HG03439 (cell line): Measurements from ENCODE around the gene NXPE4.
"Not testable (repeated sequence)": the region's sequence is repeated elsewhere in the genome, so short reads cannot be mapped to it uniquely, and the experiment has no call there.

Source experiments
- ATAC-seq: cut with Tn5 transposase; IDR thresholded peaks from one replicate; pipeline ENCODE4 v1.9.1; 2021; ENCODE audit warnings: mild to moderate bottlenecking, moderate library complexity; ENCODE audit not compliant: unreplicated experiment

NXPE4 gene

DNA sequence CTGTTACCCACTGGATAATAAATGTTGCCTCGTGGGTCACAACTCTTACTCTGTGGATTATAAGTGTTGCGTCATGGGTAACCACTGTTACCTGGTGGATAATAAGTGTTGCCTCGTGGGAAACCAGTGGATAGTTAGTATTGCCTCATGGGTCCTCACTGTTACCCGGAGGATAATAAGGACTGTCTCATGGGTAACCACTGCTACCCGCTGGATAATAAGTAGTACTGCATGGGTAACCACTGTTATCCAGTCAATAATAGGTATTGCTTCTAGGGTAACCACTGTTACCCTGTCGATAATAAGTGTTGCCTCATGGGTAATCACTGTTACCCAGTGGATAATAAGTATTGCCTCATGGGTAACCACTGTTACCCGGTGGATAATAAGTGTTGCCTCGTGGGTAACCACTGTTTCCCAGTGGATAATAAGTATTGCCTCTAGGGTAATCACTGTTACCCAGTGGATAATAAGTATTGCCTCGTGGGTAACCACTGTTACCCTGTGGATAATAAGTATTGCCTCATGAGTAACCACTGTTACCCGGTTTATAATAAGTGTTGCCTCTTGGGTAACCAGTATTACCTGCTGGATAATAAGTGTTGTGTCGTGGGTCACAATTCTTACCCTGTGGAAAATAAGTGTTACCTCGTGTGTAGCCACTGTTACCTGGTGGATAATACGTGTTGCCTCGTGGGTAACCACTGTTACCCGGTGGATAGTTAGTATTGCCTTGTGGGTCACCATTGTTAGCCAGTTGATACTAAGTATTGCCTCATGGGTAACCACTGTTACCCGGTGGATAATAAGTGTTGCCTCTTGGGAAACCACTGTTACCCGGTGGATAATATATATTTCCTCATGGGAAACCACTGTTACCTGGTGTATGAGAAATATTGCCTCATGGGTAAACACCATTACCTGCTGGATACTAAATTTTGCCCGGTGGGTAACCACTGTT lies 15.7 kb upstream of the NXPE4 start:
- no peak for ATAC-seq

DNA sequence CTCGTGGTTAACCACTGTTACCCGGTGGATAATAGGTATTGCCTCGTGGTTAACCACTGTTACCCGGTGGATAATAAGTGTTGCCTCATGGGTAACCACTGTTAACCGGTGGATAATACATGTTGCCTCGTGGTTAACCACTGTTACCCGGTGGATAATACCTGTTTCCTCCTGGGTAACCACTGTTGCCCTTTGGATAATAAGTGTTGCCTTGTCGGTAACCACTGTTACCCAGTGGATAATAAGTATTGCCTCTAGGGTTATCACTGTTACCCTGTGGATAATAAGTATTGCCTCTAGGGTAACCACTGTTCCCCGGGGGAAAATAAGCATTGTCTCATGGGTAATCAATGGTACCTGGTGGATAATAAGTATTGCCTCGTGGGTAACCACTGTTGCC lies 15.0 kb upstream of the NXPE4 start:
- ATAC-seq = no peak

DNA sequence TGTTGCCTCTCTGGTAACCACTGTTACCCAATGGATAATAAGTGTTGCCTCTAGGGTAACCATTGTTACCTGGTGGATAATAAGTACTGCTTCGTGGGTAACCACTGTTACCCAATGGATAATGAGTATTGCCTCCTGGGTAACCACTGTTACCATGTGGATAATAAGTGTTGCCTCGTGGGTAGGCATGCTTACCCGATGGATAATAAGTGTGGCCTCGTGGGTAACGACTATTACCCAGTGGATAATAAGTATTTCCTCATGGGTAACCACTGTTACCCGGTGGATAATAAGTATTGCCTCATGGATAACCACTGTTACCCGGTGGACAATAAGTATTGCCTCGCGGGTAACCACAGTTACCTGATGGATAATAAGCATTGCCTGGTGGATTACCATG lies 13.8 kb upstream of the NXPE4 start:
- ATAC-seq = no peak

DNA sequence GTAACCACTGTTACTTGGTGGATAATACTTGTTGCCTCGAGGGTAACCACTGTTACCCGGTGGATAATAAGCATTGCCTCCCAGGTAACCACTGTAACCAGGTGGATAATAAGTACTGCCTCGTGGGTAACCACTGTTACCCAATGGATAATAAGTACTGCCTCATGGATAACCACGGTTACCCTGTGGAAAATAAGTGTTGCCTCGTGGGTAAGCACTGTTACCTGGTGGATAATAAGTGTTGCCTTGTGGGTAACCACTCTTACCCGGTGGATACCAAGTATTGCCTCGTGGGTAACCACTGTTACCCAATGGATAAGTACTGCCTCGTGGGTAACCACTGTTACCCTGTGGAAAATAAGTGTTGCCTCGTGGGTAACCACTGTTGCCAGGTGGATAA lies 13.0 kb upstream of the NXPE4 start:
- not testable (repeated sequence) for ATAC-seq

DNA sequence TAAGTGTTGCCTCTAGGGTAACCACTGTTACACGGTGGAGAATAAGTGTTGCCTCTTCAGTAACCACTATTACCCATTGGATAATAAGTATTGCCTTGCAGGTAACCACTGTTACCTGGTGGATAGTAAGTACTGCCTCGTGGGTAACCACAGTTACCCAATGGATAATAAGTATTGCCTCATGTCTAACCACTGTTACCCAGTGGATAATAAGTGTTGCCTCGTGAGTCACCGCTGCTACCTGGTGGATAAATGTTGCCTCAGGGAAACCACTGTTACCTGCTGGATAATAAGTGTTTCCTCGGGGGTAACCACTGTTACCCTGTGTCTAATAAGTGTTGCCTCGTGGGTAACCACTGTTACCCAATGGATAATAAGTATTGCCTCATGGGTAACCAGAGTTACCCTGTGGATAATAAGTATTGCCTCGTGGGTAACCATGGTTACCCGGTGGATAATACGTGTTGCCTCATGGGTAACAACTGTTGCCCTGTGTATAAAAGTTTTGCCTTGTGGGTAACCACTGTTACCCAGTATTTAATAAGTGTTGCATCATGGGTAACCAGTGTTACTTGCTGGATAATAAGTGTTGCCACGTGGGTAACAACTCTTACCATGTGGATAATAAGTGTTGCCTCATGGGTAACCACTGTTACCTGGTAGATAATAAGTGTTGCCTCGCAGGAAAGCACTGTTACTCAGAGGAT lies 12.3 kb upstream of the NXPE4 start:
- ATAC-seq = no peak

DNA sequence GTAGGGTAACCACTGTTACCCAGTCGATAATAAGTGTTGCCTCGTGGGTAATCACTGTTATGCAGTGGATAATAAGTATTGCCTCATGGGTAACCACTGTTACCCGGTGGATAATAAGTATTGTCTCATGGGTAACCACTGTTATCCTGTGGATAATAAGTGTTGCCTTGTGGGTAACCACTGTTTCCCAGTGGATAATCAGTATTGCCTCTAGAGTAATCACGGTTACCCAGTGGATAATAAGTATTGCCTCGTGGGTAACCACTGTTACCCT lies 11.2 kb upstream of the NXPE4 start:
- ATAC-seq = not testable (repeated sequence)

DNA sequence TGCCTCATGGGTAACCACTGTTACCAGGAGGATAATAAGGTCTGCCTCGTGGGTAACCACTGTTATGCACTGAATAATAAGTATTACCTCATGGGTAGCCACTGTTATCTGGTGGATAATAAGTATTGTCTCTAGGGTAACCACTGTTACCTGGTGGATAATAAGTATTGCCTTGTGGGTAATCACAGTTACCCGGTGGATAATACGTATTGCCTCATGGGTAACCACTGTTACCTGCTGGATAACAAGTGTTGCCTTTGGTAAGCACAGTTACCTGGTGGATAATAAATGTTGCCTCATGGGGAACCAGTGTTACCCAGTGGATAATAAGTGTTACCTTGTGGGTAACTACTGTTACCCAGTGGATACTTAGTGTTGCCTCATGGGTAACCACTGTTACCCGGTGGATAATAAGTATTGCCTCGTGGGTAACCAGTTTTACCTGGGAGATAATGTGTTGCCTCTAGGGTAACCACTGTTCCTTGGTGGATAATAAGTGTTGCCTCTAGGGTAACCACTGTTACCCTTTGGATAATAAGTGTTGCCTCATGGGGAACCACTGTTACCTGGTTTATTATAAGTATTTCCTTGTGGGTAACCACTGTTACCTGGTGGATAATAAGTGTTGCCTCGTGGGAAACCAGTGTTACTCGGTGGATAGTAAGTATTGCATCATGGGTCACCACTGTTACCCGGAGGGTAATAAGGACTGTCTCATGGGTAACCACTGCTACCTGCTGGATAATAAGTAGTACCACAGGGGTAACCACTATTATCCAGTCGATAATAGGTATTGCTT lies 10.6 kb upstream of the NXPE4 start:
- ATAC-seq = no peak

DNA sequence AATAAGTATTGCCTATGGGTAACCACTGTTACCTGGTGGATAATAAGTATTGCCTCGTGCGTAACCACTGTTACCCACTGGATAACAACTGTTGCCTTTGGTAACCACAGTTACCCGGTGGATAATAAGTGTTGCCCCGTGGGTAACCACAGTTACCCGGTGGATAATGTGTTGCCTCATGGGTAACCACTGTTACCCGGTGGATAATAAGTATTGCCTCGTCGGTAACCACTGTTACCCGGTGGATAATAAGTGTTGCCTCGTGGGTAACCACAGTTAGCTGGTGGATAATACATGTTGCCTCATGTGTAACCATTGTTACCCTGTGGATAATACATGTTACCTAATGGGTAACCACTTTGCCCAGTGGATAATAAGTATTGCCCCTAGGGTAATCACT lies 9.8 kb upstream of the NXPE4 start:
- no peak for ATAC-seq

DNA sequence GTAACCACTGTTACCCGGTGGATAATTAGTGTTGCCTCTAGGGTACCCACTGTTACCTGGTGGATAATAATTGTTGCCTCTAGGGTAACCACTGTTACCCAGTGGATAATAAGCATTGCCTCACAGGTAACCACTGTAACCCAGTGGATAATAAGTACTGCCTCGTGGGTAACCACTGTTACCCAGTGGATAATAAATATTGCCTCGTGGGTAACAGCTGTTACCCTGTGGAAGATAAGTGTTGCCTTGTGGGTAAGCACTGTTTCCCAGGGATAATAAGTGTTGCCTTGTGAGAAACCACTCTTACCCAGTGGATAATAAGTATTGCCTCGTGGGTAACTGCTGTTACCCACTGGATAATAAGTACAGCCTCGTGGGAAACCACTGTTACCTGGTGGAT lies 9.3 kb upstream of the NXPE4 start:
- no peak for ATAC-seq

DNA sequence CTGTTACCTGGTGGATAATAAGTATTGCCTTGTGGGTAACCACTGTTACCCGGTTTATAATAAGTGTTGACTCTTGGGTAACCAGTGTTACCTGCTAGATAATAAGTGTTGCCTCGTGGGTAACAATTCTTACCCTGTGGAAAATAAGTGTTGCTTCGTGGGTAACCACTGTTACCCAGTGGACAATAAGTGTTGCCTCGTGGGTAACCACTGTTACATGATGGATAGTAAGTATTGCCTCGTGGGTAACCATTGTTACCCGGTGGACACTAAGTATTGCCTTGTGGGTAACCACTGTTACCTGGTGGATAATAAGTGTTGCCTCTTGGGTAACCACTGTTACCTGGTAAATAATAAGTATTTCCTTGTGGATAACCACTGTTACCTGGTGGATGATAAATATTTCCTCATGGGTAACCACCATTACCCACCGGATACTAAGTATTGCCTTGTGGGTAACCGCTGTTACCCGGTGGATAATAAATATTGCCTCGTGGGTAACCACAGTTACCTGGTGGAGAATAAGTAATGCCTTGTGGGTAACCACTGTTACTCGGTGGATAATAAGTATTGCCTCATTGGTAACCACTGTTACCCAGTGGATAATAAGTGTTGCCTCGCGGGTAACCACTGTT lies 8.7 kb upstream of the NXPE4 start:
- ATAC-seq = no peak

DNA sequence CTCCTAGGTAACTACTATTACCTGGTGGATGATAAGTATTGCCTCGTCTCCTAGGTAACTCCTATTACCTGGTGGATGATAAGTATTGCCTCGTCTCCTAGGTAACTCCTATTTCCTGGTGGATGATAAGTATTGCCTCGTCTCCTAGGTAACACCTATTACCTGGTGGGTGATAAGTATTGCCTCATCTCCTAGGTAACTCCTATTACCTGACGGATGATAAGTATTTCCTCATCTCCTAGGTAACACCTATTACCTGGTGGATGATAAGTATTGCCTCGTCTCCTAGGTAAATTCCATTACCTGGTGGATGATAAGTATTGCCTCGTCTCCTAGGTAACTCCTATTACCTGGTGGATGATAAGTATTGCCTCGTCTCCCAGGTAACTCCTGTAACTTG lies 7.6 kb upstream of the NXPE4 start:
- not testable (repeated sequence) for ATAC-seq

DNA sequence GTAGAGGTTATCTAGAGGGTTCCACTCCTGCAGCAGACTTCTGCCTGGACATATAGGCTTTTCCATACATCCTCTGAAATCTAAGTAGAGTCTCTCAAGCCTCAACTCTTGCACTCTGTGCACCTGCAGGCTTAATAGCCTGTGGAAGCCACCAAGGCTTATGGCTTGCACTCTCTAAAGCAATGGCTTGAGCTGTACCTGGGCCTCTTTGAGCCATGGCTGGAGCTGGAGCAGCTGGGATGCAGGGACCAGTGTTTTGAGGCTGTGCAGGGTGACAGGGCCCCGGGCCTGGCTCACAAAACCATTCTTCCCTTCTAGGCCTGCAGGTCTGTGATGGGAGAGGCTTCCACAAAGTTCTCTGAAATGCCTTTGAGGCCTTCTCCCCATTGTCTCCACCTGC lies 2.9 kb upstream of the NXPE4 start:
- ATAC-seq = no peak

DNA sequence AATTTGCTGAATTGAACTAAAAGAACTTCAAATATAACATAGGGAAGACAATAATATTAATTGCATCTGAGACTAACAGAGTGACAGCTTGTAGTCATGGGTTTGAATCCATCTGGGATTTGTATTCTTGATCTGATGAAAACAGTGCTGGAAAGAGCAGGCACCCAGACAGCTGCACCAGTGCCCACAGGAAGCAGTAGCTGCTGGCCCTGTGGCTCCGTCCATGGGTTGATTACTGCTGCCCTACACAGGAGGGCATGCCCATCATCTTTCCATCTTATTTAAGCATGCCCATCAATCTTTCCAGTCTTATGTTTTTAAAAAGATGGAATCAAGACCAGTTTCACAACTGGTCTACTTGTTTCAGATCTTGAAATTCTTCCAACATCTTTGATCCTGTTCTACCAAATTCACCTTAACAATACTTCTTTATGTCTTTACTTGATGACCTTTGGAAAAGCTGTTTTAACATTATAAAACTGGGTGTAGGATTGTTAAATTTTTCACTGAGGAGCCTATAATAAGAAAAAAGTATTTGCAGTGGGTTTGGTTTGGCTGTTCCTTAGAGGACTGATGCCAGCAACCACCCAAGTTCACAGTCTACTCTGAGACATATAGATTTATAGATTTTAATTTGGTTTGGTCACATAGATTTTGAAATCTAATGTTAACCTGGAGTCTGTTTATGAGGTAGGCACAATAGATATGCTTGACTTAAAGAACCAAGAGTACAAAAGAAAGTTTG lies 761 bp upstream of the NXPE4 start:
- no peak for ATAC-seq

DNA sequence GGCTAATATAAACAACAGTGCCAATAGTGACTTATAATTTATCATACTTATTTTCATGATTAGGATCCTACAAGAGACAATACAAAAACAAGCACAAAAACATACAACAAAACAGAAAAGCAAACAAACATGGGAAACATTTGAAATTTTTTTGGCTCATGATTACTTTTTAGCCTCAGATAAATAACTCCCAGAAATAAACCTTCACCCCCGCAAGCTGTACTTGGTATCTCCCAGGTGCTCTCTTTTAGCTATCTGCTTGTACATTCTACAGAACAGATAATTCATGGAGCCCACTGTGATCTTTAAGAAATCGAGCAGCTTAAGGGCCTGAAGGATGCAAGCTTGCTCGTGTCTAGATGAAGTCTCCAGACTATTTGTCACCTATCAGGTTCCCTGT lies 883 bp downstream of the NXPE4 start:
- ATAC-seq = no peak

DNA sequence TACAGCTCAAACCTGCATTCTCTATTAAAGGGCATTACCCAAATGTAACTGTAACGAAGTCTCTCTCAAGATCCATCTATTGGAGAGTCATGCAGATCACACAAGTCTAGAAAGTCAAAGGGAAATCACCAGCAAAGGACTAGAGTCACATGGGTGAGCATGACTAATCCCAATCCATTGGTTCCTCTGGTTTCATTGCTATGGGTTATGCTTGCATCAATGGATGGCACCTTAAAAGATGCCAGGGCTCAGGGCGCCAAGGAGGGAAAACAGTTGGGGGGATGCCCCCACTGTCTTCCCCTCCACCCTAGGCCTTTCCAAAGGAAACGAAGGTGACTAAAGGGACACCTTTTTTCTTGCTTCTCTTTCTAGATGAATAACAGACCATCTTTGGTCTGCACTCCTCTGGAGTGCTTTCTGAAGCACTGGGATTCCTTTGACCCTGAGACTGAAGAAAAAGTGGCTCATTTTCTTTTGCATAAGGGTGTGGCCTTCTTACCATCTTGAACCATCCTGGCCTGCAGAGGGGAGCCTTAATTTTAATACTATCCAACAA lies 8.1 kb downstream of the NXPE4 start:
- ATAC-seq = no peak

DNA sequence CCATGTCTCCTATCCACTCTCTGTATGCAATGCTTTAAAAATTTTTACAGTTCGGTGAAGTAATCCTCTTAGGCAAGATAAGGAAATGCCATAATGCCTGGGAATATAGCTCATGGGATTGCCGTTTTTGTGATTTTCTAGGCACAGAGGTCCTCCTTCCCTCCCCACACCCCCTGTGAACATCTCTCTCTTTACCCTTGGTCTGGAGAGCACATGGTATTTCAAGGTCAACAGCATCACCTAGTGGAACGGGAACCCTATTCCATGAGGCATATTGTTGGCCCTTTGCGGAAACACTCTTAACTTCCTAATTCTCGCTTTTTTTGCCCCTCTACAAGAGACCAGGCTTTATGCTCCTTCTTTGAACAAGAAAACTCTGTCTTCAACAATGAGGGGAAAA lies 8.8 kb downstream of the NXPE4 start:
- ATAC-seq = no peak

DNA sequence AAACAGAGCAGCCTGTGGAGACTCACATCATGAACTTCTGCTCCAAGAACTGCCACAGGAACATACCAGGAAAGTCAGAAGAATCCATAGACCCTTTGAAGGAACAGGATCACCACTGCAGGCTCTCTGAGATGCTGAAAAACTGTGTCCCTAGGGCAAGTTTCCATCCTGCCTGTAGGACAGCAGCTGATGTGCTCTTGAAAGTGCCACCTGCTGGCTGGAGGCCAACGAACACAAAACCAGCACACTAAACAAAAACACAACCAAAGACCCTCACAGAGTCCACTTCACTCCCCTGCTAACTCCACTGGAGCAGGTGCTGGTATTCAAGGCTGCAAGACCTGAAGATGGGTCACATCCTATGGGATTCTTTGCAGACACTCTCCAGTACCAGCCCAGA lies 23.9 kb downstream of the NXPE4 start:
- ATAC-seq = no peak

DNA sequence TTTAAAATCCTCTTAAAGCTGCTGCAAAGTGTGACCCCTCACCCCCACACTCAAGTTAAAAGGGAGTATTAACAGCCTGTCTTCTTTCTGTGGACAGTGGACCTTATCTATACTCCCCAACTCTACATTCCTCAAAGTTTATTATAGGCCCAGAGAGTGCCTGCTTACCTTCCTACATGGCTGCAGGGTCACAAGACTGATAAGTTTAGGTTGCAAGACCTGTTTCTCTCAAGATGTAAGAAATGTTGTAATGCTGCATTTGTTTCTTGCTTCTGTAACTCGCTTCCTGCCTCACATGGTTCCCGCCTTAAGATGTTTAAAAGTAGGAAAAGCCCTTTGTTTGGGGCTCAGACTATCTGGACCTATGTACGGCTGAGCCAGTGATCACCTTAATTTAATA lies 25.8 kb downstream of the NXPE4 start:
- ATAC-seq = no peak

DNA sequence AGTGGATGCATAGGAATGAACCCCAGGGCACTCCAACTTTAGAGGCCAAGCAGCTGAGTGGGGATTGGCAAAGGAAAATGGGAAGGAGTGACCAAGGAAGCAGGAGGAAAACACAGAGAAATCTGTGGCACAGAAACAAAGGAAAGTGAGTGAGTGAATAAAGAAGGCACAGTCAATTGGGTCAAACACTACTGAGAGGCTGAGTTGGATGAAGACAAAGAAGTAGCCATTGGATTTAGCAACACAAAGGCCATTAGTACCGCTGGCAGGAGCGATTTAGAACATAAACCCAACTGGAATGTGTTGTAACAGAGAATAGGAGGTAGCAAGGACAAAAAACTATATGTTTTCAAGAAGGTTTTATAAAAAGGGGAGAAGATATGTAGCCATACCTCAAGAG lies 29.3 kb downstream of the NXPE4 start:
- no peak for ATAC-seq

DNA sequence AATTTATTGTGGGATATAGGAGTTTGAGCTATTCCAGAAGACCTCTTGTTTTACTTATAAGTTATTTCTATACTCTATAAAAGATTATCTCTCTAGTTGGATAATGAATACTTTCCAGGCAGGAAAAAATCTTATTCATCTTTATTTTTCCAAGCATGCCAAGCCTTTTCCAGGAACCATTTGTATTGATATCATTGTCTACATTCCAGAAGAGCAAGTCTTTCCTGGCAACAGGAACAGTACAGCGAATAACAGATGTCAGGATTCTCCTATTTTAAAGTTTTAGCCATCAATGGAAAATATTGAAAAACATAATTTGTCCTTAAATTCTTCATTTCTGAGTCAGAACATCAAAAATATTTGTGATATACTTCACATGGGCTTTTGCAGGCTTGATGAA lies 30.8 kb downstream of the NXPE4 start:
- no peak for ATAC-seq
